Measurements from ENCODE around the gene CCDC80.

CCDC80 gene, protein sequence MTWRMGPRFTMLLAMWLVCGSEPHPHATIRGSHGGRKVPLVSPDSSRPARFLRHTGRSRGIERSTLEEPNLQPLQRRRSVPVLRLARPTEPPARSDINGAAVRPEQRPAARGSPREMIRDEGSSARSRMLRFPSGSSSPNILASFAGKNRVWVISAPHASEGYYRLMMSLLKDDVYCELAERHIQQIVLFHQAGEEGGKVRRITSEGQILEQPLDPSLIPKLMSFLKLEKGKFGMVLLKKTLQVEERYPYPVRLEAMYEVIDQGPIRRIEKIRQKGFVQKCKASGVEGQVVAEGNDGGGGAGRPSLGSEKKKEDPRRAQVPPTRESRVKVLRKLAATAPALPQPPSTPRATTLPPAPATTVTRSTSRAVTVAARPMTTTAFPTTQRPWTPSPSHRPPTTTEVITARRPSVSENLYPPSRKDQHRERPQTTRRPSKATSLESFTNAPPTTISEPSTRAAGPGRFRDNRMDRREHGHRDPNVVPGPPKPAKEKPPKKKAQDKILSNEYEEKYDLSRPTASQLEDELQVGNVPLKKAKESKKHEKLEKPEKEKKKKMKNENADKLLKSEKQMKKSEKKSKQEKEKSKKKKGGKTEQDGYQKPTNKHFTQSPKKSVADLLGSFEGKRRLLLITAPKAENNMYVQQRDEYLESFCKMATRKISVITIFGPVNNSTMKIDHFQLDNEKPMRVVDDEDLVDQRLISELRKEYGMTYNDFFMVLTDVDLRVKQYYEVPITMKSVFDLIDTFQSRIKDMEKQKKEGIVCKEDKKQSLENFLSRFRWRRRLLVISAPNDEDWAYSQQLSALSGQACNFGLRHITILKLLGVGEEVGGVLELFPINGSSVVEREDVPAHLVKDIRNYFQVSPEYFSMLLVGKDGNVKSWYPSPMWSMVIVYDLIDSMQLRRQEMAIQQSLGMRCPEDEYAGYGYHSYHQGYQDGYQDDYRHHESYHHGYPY

DNA sequence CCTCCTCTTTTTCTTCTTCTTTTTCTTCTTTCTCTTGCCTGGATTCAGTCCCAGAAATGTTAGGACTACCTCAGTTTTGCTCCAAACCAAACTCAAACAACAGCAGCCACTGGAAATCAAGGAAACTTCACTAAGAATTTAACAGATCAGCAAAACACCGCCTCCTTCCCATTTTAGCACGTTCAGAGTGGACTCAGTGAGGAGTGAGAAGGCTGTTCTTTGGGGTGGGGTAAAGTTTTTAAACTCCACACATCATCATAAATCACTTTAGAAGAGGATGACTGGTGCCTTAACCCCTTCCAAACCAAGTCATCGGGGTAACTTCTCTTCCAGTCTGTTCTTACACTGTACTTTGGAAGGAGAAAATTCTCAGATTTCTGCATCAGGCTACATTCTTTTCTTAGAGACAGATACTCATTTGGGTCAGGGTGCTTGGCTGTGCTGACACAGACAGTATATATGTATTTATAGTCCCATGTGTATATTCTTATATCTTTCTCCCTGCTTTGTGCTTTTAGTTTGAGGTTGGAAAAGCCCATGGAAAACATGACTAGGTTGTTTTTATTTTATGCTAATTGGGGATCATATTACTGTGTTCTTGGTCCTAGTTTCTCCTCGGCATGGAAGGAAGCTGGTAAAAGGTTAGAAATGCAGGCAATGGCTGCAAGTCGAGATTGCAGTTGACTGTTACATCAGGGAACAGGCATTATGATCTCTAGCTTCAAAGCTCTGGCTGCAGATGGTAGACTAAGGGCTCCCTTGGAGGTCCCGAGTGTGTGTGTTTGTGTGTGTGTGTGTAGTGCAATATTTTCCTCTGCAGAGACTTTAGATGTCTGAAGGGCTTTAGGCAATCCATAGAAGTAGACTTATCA, at the start of gene CCDC80:
Gene CCDC80 (minus strand): TSS at position 214 of the 872 bp plus-strand sequence. CDS start 1,238 bp downstream, outside the sequence.
- no peak for DNase-seq

DNA sequence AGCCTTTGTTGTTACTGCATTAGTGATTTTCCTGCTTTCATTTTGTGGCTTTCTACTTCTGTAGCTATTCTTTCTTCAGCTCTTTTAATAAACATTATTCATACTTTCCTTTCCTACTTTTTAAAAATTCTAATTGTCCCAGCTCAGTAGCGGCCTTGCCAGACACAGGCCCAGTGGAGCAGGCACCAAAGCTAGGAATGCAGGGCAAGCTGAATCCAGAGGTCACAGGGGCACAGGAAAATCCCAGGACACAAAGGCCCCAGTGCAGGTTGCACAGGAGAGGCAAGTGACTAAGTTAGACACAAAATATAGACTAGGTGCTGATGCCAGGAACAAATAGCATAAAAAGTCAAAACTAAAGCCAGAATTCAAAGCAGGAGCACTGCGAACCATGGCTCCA, 49.0 kb upstream of the CCDC80 start:
- DNase-seq = no peak

DNA sequence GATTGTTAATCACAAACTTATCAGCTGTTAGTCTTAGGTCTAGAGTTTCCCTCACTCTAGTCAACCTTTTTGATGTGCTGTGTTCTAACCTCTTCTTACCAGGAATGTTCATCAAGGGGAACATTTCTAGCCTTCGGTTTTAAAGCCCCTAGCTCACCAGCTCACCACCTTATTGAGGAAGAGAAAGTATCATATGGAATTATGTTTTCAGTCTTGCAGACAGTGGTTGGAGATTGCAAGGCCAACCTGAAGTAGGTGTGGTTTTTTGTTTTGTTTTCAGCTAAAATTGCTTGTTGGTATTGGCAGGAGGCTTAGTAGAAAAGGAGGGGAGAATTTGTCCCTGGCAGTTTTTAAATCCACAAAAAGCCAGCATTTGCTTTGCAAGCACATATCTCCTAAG, 48.4 kb upstream of the CCDC80 start:
- no peak for DNase-seq

DNA sequence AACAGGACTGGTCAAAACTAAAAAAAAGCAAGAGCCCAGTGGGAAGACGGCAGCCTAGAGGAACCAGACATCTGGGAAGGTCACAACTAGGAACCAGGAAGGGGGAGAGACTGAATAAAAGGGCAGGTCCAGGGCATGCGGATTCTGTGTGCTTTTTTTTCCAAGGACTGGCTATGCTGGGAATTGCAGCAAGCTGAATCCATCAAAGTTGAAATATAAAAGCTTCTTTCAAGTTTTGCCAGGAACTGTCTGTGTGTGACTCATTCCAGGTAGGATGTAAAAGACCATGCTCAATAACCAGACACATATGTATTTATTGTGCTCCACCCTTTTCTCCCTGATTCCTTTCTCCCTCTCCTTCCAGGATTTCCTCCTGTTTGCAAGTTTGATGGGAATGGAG, 47.9 kb upstream of the CCDC80 start:
- no peak for DNase-seq

DNA sequence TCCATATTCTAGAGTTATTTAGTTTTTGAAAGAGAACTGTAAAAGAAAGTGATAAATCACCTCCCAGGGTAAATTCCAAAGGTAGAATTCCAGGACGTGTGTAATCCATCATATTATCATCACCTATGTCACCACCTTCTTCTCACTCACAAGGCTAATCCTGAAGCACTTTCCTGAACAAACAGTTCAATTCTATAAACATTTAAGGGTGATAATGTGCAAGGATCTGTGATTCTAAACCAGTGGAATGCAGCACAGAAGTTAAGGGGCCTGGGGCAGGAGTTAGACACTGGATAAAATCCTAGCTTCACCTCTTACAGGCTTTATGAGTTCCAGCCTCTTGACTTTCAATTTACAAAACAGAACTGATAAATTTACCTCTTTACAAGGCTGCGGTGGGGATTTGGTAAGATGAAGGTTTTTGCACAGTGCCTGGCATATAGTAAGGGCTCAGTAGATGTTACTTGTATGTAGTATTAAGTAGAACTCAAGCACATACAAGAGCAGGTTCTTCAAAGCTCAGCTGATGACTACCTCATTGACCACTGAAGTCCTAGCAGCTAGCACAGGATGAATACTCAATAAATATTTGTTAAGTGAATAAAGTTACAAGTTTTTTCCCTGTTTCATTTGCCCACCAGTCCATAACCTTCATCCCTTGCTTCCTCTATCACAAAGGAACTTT, 47.3 kb upstream of the CCDC80 start:
- no peak for DNase-seq

DNA sequence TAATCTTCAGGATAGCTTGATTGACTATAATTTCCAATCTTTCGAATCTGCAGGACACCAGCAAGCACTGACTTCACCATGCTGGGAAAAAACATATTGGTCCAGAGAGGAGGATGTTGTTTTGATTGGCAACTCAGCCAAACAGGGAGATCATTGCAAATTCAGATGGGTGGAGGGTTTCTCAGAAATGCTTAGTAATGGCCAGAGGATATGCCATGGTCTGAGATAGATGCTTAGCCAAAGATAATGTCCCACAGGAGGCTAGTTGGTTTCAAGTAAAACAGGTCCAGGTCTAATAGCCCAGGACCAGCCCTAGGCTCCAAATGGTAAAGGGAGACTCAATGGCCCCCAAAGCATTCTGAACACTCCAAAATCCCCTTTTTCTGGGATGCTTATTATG, 46.7 kb upstream of the CCDC80 start:
- no peak for DNase-seq

DNA sequence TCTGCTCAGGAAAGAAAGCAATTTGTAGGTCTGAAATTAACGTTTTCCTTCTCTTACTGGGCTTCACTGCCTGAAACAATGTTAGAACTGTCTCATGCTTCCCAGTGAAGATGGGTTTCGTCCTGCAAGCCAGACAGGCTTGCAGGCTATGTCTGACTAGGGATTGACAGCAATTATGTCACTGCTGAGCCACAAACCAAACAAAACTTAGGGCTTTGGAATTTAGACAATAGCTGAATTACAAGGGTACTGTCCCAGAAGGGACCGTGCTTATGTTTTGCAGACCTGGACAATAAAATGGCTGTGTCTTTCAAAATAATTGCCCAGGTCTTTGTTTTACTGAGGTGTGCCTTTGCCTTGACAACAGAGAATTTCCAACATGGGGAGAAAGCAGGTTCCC, 46.3 kb upstream of the CCDC80 start:
- no peak for DNase-seq

GRCh38 chr3:112685956-112686799, 45.2 kb upstream of the CCDC80 start:
- no peak for DNase-seq

GRCh38 chr3:112685420-112685819, 44.5 kb upstream of the CCDC80 start:
- DNase-seq = no peak

DNA sequence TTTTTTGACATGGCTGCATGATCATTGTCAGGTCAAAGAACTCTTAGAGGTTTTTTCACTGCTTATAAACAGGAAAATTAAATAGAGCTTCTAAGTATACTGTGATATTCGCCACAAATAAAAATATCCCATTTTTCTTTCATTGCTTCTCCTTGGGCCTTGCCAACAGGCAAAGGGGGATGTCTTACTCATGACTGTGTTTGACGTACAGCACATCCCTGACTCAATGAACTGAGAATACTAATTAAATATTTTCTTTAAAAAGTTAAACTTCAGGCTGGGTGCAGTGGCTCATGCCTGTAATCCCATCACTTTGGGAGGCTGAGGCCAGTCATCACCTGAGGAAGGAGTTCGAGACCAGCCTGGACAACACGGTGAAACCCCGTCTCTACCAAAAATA, 41.4 kb upstream of the CCDC80 start:
- DNase-seq = no peak

- no peak for DNase-seq
Observed at GRCh38 chr3:112681822-112682325, 40.9 kb upstream of the CCDC80 start.

DNA sequence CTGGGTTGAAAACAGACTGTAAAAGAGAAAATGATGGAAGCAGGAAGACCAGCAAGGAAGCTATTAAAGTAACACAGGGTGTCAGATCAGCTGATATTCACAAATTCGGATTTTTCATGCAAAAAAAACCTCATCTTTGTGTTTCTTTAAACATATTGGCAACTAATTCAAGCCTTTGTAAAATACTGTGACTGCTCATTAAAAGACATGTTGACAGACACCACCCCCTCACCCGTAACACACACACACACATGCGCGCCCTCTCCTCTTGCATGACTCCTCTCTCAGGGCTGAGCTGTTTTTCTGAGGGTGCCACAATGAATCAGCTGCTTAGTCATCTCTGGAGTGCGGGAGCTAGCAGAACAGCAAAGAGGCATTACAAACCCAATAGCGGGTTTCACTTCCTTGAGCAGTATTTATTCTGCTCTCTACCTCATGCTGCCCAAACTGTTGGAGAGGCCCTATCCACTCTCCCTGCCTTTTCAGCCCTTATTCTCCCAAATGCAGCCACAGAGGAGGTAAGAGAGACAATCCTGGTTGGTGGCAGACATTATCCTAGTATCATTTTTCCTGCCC, 35.8 kb upstream of the CCDC80 start:
- peak; percentile 92 for DNase-seq

GRCh38 chr3:112675943-112676535, 35.1 kb upstream of the CCDC80 start:
- no peak for DNase-seq

- DNase-seq = no peak
Observed at GRCh38 chr3:112675349-112675748, 34.4 kb upstream of the CCDC80 start.

DNA sequence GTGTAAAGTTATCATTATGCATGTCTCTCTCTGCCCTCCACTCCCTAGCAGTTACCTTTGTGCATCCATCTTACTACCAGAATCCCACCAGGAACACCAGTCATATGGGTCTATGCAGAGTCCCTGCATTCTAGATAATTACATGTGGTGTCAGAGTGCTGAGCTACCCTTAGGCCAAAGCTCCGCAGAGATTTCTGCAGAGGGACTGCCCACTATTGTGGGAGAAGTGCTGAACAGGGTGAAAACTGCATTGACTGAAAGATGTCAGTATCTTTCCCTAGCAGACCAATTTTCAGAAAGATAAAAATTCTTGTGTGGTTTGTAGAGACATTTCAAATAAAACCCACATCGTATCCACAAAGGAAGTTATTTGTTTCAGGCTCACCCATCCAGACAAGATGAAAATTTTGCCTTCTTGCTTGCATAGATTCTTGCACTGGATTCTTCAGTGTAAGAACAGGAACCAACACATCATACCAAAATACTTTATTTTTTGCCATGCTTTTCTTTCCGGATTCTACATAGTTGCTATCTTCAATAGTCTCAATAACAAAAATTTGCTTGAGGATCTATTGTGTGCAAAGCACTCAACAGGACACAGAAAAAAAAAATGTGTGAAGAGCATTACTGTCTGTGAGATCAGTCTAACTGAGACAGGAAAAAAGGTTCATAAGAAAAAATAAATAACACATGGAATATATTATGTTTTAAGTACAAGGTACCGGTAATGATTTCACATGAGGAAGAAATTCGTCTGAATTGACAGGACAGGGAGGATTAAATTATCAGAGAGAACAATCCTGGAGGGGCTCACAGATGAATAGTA, 32.0 kb upstream of the CCDC80 start:
- DNase-seq = no peak

- no peak for DNase-seq
Observed at GRCh38 chr3:112671930-112672715, 31.2 kb upstream of the CCDC80 start.

DNA sequence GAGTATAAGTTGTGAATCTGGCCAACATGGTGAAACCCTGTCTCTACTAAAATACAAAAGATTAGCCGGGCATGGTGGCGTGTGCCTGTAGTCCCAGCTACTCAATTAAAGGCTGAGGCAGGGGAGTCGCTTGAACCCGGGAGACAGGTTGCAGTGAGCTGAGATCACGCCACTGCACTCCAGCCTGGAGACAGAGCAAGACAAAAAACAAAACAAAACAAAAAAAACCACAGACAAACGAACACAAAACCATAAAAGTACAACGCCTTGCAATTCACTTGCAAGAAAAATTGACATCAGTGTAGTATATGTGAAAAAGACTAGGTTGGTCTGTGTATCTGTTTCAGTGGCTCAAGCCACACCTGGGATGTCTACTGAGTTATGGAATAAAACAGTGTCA, 29.9 kb upstream of the CCDC80 start:
- DNase-seq = no peak

DNA sequence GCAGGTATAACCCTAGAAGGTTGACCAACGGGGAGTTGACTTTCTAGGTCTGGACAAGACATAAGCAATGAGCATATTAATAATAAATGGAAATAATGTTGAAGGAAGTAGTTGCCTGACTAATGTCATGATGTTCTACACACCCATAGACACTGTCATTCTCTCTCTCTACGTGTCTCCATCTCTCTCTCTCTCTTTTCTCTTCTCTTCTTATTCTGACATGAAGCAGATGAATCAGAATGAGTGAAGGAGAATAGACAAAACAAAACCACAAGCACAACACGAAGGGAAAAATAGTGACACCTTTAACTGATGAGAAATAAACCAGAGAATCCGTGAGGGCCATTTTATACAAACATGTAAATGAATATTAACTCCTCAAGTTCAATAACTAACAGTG, 26.7 kb upstream of the CCDC80 start:
- no peak for DNase-seq
